Measurements from ENCODE around the gene BLCAP.

BLCAP gene

GRCh38 chr20:37484331-37484730, 43.3 kb downstream of the BLCAP start:
- ChIA-PET CTCF (no interaction called here), POLR2A (no interaction called here)
- TF ChIP-seq, protein P1, sequence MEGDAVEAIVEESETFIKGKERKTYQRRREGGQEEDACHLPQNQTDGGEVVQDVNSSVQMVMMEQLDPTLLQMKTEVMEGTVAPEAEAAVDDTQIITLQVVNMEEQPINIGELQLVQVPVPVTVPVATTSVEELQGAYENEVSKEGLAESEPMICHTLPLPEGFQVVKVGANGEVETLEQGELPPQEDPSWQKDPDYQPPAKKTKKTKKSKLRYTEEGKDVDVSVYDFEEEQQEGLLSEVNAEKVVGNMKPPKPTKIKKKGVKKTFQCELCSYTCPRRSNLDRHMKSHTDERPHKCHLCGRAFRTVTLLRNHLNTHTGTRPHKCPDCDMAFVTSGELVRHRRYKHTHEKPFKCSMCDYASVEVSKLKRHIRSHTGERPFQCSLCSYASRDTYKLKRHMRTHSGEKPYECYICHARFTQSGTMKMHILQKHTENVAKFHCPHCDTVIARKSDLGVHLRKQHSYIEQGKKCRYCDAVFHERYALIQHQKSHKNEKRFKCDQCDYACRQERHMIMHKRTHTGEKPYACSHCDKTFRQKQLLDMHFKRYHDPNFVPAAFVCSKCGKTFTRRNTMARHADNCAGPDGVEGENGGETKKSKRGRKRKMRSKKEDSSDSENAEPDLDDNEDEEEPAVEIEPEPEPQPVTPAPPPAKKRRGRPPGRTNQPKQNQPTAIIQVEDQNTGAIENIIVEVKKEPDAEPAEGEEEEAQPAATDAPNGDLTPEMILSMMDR (IDR thresholded peaks at IDR 0.05; ENCODE audit: control extremely low read depth, extremely low read depth, low read depth, missing control alignments): no peak
- no peak for DNase-seq (ENCODE audit: extremely low spot score)

GRCh38 chr20:37481610-37482009, 46.1 kb downstream of the BLCAP start:
- POLR2A ChIA-PET: no interaction called here
- TF ChIP-seq, protein P1 (IDR thresholded peaks at IDR 0.05; ENCODE audit: control extremely low read depth, extremely low read depth, low read depth, missing control alignments): no peak
- CTCF ChIA-PET: no interaction called here
- no peak for DNase-seq (ENCODE audit: extremely low spot score)

- TF ChIP-seq, protein P1 (IDR thresholded peaks at IDR 0.05; ENCODE audit: control extremely low read depth, extremely low read depth, low read depth, missing control alignments): no peak
- DNase-seq (ENCODE audit: extremely low spot score): no peak
- POLR2A ChIA-PET: no interaction called here
- CTCF ChIA-PET: no interaction called here
Observed at GRCh38 chr20:37480919-37481318, 46.8 kb downstream of the BLCAP start.

GRCh38 chr20:37479925-37480691, 47.6 kb downstream of the BLCAP start:
- ChIA-PET POLR2A (no interaction called here), CTCF (no interaction called here)
- no peak for DNase-seq (ENCODE audit: extremely low spot score)
- TF ChIP-seq, protein P1 (IDR thresholded peaks at IDR 0.05; ENCODE audit: control extremely low read depth, extremely low read depth, low read depth, missing control alignments): no peak

- TF ChIP-seq, protein P1 (IDR thresholded peaks at IDR 0.05; ENCODE audit: control extremely low read depth, extremely low read depth, low read depth, missing control alignments): no peak
- DNase-seq (ENCODE audit: extremely low spot score): no peak
- ChIA-PET POLR2A (no interaction called here), CTCF (interaction anchor here (1.9 kb wide), 1 partner anchor 10 kb away, joined by 6 read pairs; no protein-coding TSS in a partner anchor)
Observed at GRCh38 chr20:37479266-37479665, 48.4 kb downstream of the BLCAP start.

DNA sequence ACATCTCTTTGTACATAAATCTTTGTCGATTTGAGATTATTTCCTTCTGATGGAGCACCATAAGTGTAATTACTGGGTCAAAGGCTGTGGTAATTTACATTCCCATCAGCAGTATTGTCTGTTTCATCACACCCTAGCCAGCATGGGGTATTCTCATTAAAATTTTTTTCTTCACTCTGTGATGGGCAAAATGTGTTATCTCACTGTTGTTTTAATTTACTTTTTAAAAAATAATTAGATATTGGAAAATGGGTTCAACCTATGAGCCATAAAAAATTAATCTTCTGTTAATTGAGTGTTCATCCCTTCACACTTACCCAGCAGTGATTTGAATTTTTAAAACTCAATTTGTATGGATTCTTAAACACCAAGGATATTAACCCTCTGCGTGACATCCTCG, 50.6 kb downstream of the BLCAP start:
- CTCF ChIA-PET: interaction anchor here (1.1 to 1.7 kb wide), 5 partner anchors 9 to 58 kb away, joined by 3 read pairs; no protein-coding TSS in a partner anchor
- TF ChIP-seq, protein P1 (IDR thresholded peaks at IDR 0.05; ENCODE audit: control extremely low read depth, extremely low read depth, low read depth, missing control alignments): no peak

More for the DNA sequence above, 50.6 kb downstream of the BLCAP start:
- DNase-seq (ENCODE audit: extremely low spot score): no peak
- POLR2A ChIA-PET: no interaction called here
